Left lung (tissue), 10 donors: ENCODE data around the gene SIX2. TPM values are rescaled to one million over a fixed set of nuclear protein-coding genes. Genes with fewer than 3 reads are reported as not detected.

Experiments
- ATAC-seq: fragments of 200-7000 bp; cut with Tn5 transposase; one replicate; pipeline ENCODE4 v1.9.1; 2020; ENCODE audit warnings: moderate library complexity
- DNase-seq, 4 donors: peaks; one replicate each; pipeline ENCODE4 v3.0.0-alpha.2; 2013 to 2020
- H3K27ac ChIP-seq, 2 donors: fragments of 200-600 bp; sonication (generic) in 1 of 2; one replicate each; pipeline versions ENCODE4 v1.5.0 to v1.8.0; 2020 to 2021
- H3K27me3 ChIP-seq, 2 donors: fragments of 200-600 bp; sonication (generic) in 1 of 2; one replicate each; pipeline versions ENCODE4 v1.5.0 to v1.8.0; 2020 to 2021
- H3K36me3 ChIP-seq, 2 donors: fragments of 200-600 bp; sonication (generic) in 1 of 2; one replicate each; pipeline versions ENCODE4 v1.5.0 to v1.8.0; 2020 to 2021
- H3K4me1 ChIP-seq, 2 donors: fragments of 200-600 bp; one replicate each; pipeline ENCODE4 v1.8.0; 2021
- H3K4me3 ChIP-seq, 2 donors: fragments of 200-600 bp; sonication (generic) in 1 of 2; one replicate each; pipeline versions ENCODE4 v1.5.0 to v1.8.0; 2020 to 2021; ENCODE audit warnings: mild to moderate bottlenecking in 1 of 2
- H3K9me3 ChIP-seq, 2 donors: fragments of 200-600 bp; sonication (generic) in 1 of 2; one replicate each; pipeline versions ENCODE4 v1.5.0 to v1.8.0; 2020 to 2021
- intact Hi-C, 2 donors: fragments of 100-400 bp; cut with DNase I; formaldehyde crosslinking; loops; one replicate each; pipeline versions ENCODE4 v1.11.2 to v1.14.2; 2022
- polyA plus RNA-seq, 6 donors: library from polyadenylated mRNA; unstranded; fragments of 120-200 nt; gene quantifications; one replicate each; pipeline ENCODE4 v1.2.1, GENCODE V29; 2013; ENCODE audit not compliant: insufficient read length in 6 of 6
- total RNA-seq, 2 donors: library from RNA; stranded (reverse); fragmentation: NEBNext Ultra II Directional; extraction: Animal tissue kit (Norgen Biotek cat#: 25700); gene quantifications; one replicate each; pipeline ENCODE4 v1.2.1, GENCODE V29; 2021
- TF ChIP-seq, protein P1 (sequence below), 2 donors: fragments of 200-600 bp; sonication (generic) in 1 of 2; IDR thresholded peaks; one replicate each; pipeline versions ENCODE4 v1.5.0 to v1.8.0; 2021; ENCODE audit warnings: antibody characterized with exemption in 2 of 2
- donor health status: DM: no; HTN: yes; CAD: no.
- donor health status: DM: no; HTN: no; CAD: no.

SIX2 gene
- total and polyA plus RNA-seq, 8 donors, result 0.20 to 0.45 (median 0.27) TPM

DNA sequence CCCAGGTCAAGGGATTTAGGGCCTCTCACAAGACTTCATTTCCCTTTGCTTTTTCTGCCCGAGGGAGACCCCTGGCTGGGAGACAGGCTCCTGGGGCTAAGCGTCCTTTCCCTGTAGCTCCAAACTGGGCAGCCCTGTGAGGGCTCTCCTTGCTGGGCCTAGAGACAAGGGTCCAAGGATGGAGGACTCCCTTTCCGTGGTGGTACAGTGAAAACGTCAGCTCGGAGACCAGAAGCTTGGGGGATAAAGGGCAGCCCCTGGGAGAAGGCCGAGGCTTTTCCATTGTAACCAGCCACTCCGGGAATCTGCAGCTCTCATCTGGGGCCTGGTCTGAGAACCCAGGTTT, 2.3 kb downstream of the SIX2 start:
- Histone ChIP-seq H3K27me3 (peaks cover 88 to 100% of the 10 kb centered on the region in 2 donors), H3K9me3 (no peaks in the 10 kb centered on the region), H3K4me3 (no peak overlapping the region), H3K27ac (no peak overlapping the region), H3K4me1 (peaks cover 16 to 41% of the 10 kb centered on the region in 2 donors), H3K36me3 (no peaks in the 10 kb centered on the region)
- TF ChIP-seq, protein P1, sequence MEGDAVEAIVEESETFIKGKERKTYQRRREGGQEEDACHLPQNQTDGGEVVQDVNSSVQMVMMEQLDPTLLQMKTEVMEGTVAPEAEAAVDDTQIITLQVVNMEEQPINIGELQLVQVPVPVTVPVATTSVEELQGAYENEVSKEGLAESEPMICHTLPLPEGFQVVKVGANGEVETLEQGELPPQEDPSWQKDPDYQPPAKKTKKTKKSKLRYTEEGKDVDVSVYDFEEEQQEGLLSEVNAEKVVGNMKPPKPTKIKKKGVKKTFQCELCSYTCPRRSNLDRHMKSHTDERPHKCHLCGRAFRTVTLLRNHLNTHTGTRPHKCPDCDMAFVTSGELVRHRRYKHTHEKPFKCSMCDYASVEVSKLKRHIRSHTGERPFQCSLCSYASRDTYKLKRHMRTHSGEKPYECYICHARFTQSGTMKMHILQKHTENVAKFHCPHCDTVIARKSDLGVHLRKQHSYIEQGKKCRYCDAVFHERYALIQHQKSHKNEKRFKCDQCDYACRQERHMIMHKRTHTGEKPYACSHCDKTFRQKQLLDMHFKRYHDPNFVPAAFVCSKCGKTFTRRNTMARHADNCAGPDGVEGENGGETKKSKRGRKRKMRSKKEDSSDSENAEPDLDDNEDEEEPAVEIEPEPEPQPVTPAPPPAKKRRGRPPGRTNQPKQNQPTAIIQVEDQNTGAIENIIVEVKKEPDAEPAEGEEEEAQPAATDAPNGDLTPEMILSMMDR (IDR thresholded peaks at IDR 0.05), result no peak
- no peak for DNase-seq
- ATAC-seq, result no peak
- intact Hi-C loops, result no loop called here

DNA sequence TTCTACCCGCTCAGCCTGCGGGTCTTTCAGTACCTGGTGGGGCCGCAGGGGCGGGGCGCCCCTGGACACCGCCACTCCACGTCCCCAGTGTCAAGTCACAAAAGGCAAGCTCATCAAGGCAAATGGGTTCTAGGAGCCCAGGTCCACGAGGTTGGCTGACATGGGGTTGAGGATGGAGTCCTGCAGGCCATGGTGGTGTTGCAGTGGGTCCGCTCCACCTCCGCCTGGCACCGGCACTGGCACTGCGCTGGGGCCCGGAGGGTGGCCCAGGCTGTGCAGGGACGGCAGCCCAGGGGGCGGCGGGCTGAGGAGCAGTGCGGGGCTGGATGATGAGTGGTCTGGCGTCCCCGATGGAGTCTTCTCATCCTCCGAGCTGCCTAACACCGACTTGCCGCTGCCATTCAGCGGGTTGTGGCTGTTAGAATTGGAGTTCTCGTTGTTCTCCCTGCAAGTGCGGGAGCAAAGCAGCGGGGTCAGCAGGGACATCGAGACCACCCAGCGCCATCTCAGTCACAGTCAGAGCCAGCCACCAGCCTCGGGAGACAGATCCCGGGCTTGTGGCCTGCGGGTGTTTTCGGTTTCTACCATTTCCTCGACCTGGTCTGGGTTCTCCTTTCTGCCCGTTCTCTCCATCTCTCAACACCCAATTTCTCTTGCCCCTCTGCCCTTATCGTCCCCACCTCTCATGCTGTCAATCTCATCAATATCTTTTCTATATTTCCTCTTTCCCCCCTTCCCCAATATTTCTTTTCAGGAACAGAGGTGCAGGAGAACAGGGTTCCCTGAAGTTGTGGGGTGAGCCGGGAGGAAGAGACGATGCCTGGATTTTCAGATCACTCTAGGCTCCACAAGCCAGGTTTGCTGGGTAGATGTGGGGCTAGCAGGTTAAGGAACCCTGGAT, 3.0 kb downstream of the SIX2 start:
- H3K27me3 ChIP-seq, result peaks cover 88 to 100% of the 10 kb centered on the region in 2 donors
- ATAC-seq (no peak), DNase-seq (no peak)
- TF ChIP-seq, protein P1 (IDR thresholded peaks at IDR 0.05), result no peak
- no peaks in the 10 kb centered on the region for H3K9me3 ChIP-seq
- no peaks in the 10 kb centered on the region for H3K36me3 ChIP-seq
- H3K4me3 ChIP-seq, result no peak overlapping the region
- no peak overlapping the region for H3K27ac ChIP-seq
- intact Hi-C loops, result no loop called here
- peaks cover 16 to 47% of the 10 kb centered on the region in 2 donors for H3K4me1 ChIP-seq

- peaks cover 18 to 53% of the 10 kb centered on the region in 2 donors for H3K4me1 ChIP-seq
- DNase-seq, result no peak
- no peak overlapping the region for H3K27ac ChIP-seq
- TF ChIP-seq, protein P1 (IDR thresholded peaks at IDR 0.05), result no peak
- no peaks in the 10 kb centered on the region for H3K9me3 ChIP-seq
- intact Hi-C loops, result no loop called here
- H3K27me3 ChIP-seq, result peaks cover 88 to 100% of the 10 kb centered on the region in 2 donors
- H3K4me3 ChIP-seq, result no peak overlapping the region
- ATAC-seq, result no peak
- no peaks in the 10 kb centered on the region for H3K36me3 ChIP-seq
These were observed 3.8 kb downstream of the SIX2 start for GRCh38 chr2:45005261-45006002.

DNA sequence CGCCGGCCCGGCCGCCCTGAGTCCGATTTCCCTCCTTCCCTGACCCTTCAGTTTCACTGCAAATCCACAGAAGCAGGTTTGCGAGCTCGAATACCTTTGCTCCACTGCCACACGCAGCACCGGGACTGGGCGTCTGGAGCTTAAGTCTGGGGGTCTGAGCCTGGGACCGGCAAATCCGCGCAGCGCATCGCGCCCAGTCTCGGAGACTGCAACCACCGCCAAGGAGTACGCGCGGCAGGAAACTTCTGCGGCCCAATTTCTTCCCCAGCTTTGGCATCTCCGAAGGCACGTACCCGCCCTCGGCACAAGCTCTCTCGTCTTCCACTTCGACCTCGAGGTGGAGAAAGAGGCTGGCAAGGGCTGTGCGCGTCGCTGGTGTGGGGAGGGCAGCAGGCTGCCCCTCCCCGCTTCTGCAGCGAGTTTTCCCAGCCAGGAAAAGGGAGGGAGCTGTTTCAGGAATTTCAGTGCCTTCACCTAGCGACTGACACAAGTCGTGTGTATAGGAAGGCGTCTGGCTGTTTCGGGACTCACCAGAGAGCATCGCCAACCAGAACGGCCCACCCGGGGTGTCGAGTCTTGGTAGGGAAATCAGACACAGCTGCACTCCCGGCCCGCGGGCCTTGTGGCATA, 4.6 kb downstream of the SIX2 start:
- H3K4me3 ChIP-seq, result peak overlapping the region; percentile 7 to 8
- intact Hi-C loops, result no loop called here
- H3K36me3 ChIP-seq, result no peaks in the 10 kb centered on the region
- no peaks in the 10 kb centered on the region for H3K9me3 ChIP-seq
- TF ChIP-seq, protein P1 (IDR thresholded peaks at IDR 0.05), result no peak
- H3K4me1 ChIP-seq, result peaks cover 17 to 46% of the 10 kb centered on the region in 2 donors
- ATAC-seq (no peak), DNase-seq (no peak)
- no peak overlapping the region for H3K27ac ChIP-seq
- peaks cover 92 to 100% of the 10 kb centered on the region in 2 donors for H3K27me3 ChIP-seq
